GM23338 (cell line): Measurements from ENCODE around the gene HSPBAP1. TPM values are rescaled to one million over a fixed set of nuclear protein-coding genes. Genes with fewer than 3 reads are reported as not detected.

Experiments
- ATAC-seq: fragments of 200-7000 bp; cut with Tn5 transposase; 3 replicates; pipeline ENCODE4 v1.9.1; 2020
- DNase-seq: peaks from one replicate; pipeline ENCODE4 v3.0.0-alpha.2; 2015; ENCODE audit warnings: low spot score
- H2AFZ ChIP-seq: fragments of 200-600 bp; sonication (generic); 2 replicates; pipeline ENCODE4 v1.8.0; 2016; ENCODE audit warnings: antibody characterized with exemption, mild to moderate bottlenecking, moderate library complexity
- H3F3A ChIP-seq: fragments of 200-600 bp; sonication (generic); replicated peaks from 2 replicates; pipeline ENCODE4 v1.8.0; 2017; ENCODE audit warnings: antibody characterized with exemption, mixed run types, low read depth
- H3K27ac ChIP-seq: fragments of 200-600 bp; sonication (generic); 2 replicates; pipeline ENCODE4 v1.6.1; 2016; ENCODE audit warnings: low read depth
- H3K27me3 ChIP-seq: fragments of 200-600 bp; sonication (generic); 2 replicates; pipeline ENCODE4 v1.8.0; 2016; ENCODE audit warnings: mild to moderate bottlenecking, mixed run types, moderate library complexity; ENCODE audit not compliant: insufficient read depth
- H3K36me3 ChIP-seq: fragments of 200-600 bp; sonication (generic); 2 replicates; pipeline ENCODE4 v1.8.0; 2016; ENCODE audit warnings: mild to moderate bottlenecking; ENCODE audit not compliant: insufficient read depth
- H3K4me1 ChIP-seq: fragments of 200-600 bp; sonication (generic); 2 replicates; pipeline ENCODE4 v1.8.0; 2016; ENCODE audit warnings: mild to moderate bottlenecking, moderate library complexity; ENCODE audit not compliant: insufficient read depth
- H3K4me2 ChIP-seq: fragments of 200-600 bp; sonication (generic); 2 replicates; pipeline ENCODE4 v1.7.1; 2017; ENCODE audit warnings: mixed run types
- H3K4me3 ChIP-seq: fragments of 200-600 bp; sonication (generic); 2 replicates; pipeline ENCODE4 v1.6.1; 2016; ENCODE audit warnings: mixed run types
- H3K79me2 ChIP-seq: fragments of 200-600 bp; sonication (generic); replicated peaks from 2 replicates; pipeline ENCODE4 v1.8.0; 2017; ENCODE audit warnings: mild to moderate bottlenecking; ENCODE audit not compliant: insufficient read depth
- H3K9me2 ChIP-seq: fragments of 200-600 bp; sonication (generic); 2 replicates; pipeline ENCODE4 v1.8.0; 2017; ENCODE audit not compliant: insufficient read depth
- H4K20me1 ChIP-seq: fragments of 200-600 bp; sonication (generic); replicated peaks from 2 replicates; pipeline ENCODE4 v1.8.0; 2017; ENCODE audit warnings: mild to moderate bottlenecking; ENCODE audit not compliant: insufficient read depth
- H3K27ac Mint-ChIP-seq: 2 replicates; pipeline ENCODE4 v1.8.0; 2020; ENCODE audit warnings: inconsistent platforms, mild to moderate bottlenecking, moderate library complexity, mixed read lengths
- H3K27me3 Mint-ChIP-seq: 3 replicates; pipeline ENCODE4 v1.8.0; 2022; ENCODE audit warnings: low read depth, mild to moderate bottlenecking, moderate library complexity, mixed read lengths, inconsistent platforms; ENCODE audit not compliant: insufficient read depth, poor library complexity
- H3K36me3 Mint-ChIP-seq: 3 replicates; pipeline ENCODE4 v1.8.0; 2021; ENCODE audit warnings: low read depth, mild to moderate bottlenecking, inconsistent platforms, moderate library complexity, mixed read lengths
- H3K4me1 Mint-ChIP-seq: 3 replicates; pipeline ENCODE4 v1.8.0; 2020; ENCODE audit warnings: mild to moderate bottlenecking, inconsistent platforms, mixed read lengths
- H3K4me3 Mint-ChIP-seq: 3 replicates; pipeline ENCODE4 v1.8.0; 2021; ENCODE audit warnings: moderate library complexity, mild to moderate bottlenecking, inconsistent platforms, mixed read lengths
- H3K9me3 Mint-ChIP-seq: 3 replicates; pipeline ENCODE4 v1.8.0; 2020; ENCODE audit warnings: moderate library complexity, mild to moderate bottlenecking, inconsistent platforms, mixed read lengths
- CREB1 ChIP-seq: fragments of 250-450 bp; sonication (Bioruptor Pico); IDR thresholded peaks from 2 replicates; pipeline ENCODE4 v1.5.0; 2020; ENCODE audit warnings: low read depth, mild to moderate bottlenecking, moderate library complexity
- EZH2 ChIP-seq: fragments of 200-600 bp; sonication (generic); IDR thresholded peaks from one replicate; pipeline ENCODE4 v1.8.0; 2017; ENCODE audit warnings: antibody characterized with exemption, mild to moderate bottlenecking, low read depth; ENCODE audit not compliant: unreplicated experiment
- NANOG ChIP-seq: IDR thresholded peaks from 2 replicates; pipeline ENCODE4 v1.6.1; 2016; ENCODE audit warnings: antibody characterized with exemption, borderline replicate concordance
- POLR2AphosphoS5 ChIP-seq: IDR thresholded peaks from 2 replicates; pipeline ENCODE4 v1.6.1; 2016; ENCODE audit warnings: antibody characterized with exemption, low read depth
- STAT1 ChIP-seq: IDR thresholded peaks from one replicate; pipeline ENCODE4 v1.6.1; 2016; ENCODE audit warnings: antibody characterized with exemption; ENCODE audit not compliant: unreplicated experiment
- ZNF114 ChIP-seq: fragments of 250-450 bp; sonication (Bioruptor Pico); IDR thresholded peaks from 2 replicates; pipeline ENCODE4 v1.5.0; 2020; ENCODE audit warnings: mild to moderate bottlenecking, moderate library complexity
- ZNF331 ChIP-seq: fragments of 250-450 bp; sonication (Bioruptor Pico); IDR thresholded peaks from 2 replicates; pipeline ENCODE4 v1.5.0; 2020; ENCODE audit warnings: low read depth, mild to moderate bottlenecking, moderate library complexity
- polyA plus RNA-seq: library from polyadenylated mRNA; unstranded; fragments of >200 nt; fragmentation: Nextera tagmentation; extraction: Ambion mirVana; gene quantifications from 2 replicates; pipeline ENCODE4 v1.2.1, GENCODE V29; 2016
- total RNA-seq: library from RNA; depleted of rRNA; stranded (reverse); fragments of >200 nt; shearing (Covaris generic); gene quantifications from 2 replicates; pipeline ENCODE4 v1.2.3, GENCODE V29; 2014
- TF ChIP-seq, protein P1 (sequence below), 2 experiments: fragments of 200-600 bp in 1 of 2; sonication (generic) in 1 of 2; conservative IDR thresholded peaks; 2 replicates each; pipeline versions ENCODE4 v1.5.1 to v1.6.1; 2016 to 2017; ENCODE audit warnings: antibody characterized with exemption in 2 of 2, low read depth in 2 of 2, mild to moderate bottlenecking in 2 of 2, moderate library complexity in 1 of 2
- TF ChIP-seq, protein P2 (sequence below): fragments of 250-450 bp; sonication (Bioruptor Pico); IDR thresholded peaks from 2 replicates; pipeline ENCODE4 v1.5.0; 2020; ENCODE audit warnings: mild to moderate bottlenecking, moderate library complexity

Gene HSPBAP1
- total and polyA plus RNA-seq, 2 experiments from 2014 or later, result 8.0 to 11.7 TPM

DNA sequence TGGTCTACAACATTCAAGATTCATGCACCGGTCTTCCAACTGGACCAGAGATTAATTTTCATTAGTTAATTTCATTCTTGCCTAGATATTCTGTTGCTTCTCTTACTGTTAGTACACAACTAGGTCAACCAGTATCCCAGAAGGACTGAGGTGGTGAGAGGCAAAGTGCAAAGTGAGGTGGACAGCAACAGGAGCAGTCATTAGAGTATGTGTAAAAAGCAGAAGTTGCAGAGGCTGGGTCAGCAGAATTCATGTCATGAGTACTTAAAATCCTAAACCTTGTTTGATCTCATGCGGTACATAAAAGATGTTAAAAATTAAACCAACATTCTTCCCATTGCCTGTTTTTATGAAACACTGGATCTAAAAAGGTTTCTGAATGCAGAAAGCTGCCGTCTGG, 66.3 kb downstream of the HSPBAP1 start:
- H3K9me3 Mint-ChIP-seq, result peaks cover 36% of the 10 kb centered on the region
- H3F3A ChIP-seq, result no peaks in the 10 kb centered on the region
- H4K20me1 ChIP-seq, result no peaks in the 10 kb centered on the region
- H3K4me2 ChIP-seq, result no peak overlapping the region
- ATAC-seq (no peak), DNase-seq (no peak)
- H3K4me3 ChIP-seq, result no peak overlapping the region
- H3K27ac ChIP-seq, result no peak overlapping the region
- TF ChIP-seq STAT1 (no peak), NANOG (no peak), EZH2 (no peak), ZNF331 (no peak), CREB1 (CRISPR knock-in tag) (no peak), ZNF114 (CRISPR knock-in tag) (no peak), POLR2AphosphoS5 (no peak)
- TF ChIP-seq, protein P1, sequence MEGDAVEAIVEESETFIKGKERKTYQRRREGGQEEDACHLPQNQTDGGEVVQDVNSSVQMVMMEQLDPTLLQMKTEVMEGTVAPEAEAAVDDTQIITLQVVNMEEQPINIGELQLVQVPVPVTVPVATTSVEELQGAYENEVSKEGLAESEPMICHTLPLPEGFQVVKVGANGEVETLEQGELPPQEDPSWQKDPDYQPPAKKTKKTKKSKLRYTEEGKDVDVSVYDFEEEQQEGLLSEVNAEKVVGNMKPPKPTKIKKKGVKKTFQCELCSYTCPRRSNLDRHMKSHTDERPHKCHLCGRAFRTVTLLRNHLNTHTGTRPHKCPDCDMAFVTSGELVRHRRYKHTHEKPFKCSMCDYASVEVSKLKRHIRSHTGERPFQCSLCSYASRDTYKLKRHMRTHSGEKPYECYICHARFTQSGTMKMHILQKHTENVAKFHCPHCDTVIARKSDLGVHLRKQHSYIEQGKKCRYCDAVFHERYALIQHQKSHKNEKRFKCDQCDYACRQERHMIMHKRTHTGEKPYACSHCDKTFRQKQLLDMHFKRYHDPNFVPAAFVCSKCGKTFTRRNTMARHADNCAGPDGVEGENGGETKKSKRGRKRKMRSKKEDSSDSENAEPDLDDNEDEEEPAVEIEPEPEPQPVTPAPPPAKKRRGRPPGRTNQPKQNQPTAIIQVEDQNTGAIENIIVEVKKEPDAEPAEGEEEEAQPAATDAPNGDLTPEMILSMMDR (conservative IDR thresholded peaks at IDR 0.05; ENCODE audit: low read depth in 2 of 2), result no peak
- TF ChIP-seq, protein P2, sequence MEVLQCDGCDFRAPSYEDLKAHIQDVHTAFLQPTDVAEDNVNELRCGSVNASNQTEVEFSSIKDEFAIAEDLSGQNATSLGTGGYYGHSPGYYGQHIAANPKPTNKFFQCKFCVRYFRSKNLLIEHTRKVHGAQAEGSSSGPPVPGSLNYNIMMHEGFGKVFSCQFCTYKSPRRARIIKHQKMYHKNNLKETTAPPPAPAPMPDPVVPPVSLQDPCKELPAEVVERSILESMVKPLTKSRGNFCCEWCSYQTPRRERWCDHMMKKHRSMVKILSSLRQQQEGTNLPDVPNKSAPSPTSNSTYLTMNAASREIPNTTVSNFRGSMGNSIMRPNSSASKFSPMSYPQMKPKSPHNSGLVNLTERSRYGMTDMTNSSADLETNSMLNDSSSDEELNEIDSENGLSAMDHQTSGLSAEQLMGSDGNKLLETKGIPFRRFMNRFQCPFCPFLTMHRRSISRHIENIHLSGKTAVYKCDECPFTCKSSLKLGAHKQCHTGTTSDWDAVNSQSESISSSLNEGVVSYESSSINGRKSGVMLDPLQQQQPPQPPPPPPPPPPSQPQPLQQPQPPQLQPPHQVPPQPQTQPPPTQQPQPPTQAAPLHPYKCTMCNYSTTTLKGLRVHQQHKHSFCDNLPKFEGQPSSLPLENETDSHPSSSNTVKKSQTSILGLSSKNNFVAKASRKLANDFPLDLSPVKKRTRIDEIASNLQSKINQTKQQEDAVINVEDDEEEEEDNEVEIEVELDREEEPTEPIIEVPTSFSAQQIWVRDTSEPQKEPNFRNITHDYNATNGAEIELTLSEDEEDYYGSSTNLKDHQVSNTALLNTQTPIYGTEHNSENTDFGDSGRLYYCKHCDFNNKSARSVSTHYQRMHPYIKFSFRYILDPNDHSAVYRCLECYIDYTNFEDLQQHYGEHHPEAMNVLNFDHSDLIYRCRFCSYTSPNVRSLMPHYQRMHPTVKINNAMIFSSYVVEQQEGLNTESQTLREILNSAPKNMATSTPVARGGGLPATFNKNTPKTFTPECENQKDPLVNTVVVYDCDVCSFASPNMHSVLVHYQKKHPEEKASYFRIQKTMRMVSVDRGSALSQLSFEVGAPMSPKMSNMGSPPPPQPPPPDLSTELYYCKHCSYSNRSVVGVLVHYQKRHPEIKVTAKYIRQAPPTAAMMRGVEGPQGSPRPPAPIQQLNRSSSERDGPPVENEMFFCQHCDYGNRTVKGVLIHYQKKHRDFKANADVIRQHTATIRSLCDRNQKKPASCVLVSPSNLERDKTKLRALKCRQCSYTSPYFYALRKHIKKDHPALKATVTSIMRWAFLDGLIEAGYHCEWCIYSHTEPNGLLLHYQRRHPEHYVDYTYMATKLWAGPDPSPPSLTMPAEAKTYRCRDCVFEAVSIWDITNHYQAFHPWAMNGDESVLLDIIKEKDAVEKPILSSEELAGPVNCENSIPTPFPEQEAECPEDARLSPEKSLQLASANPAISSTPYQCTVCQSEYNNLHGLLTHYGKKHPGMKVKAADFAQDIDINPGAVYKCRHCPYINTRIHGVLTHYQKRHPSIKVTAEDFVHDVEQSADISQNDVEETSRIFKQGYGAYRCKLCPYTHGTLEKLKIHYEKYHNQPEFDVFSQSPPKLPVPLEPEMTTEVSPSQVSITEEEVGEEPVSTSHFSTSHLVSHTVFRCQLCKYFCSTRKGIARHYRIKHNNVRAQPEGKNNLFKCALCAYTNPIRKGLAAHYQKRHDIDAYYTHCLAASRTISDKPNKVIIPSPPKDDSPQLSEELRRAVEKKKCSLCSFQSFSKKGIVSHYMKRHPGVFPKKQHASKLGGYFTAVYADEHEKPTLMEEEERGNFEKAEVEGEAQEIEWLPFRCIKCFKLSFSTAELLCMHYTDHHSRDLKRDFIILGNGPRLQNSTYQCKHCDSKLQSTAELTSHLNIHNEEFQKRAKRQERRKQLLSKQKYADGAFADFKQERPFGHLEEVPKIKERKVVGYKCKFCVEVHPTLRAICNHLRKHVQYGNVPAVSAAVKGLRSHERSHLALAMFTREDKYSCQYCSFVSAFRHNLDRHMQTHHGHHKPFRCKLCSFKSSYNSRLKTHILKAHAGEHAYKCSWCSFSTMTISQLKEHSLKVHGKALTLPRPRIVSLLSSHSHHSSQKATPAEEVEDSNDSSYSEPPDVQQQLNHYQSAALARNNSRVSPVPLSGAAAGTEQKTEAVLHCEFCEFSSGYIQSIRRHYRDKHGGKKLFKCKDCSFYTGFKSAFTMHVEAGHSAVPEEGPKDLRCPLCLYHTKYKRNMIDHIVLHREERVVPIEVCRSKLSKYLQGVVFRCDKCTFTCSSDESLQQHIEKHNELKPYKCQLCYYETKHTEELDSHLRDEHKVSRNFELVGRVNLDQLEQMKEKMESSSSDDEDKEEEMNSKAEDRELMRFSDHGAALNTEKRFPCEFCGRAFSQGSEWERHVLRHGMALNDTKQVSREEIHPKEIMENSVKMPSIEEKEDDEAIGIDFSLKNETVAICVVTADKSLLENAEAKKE, result no peak
- H3K9me2 ChIP-seq, result no peaks in the 10 kb centered on the region
- H2AFZ ChIP-seq, result no peak overlapping the region
- no peak overlapping the region for H3K27ac Mint-ChIP-seq
- no peaks in the 10 kb centered on the region for H3K27me3 ChIP-seq
- H3K27me3 Mint-ChIP-seq, result peaks cover 9% of the 10 kb centered on the region
- H3K4me1 Mint-ChIP-seq, result peaks cover 6% of the 10 kb centered on the region; the same call in 2 of the 3 replicates
- no peaks in the 10 kb centered on the region for H3K79me2 ChIP-seq
- H3K4me3 Mint-ChIP-seq, result no peak overlapping the region
- H3K36me3 ChIP-seq, result no peaks in the 10 kb centered on the region
- no peaks in the 10 kb centered on the region for H3K4me1 ChIP-seq
- peaks cover 42% of the 10 kb centered on the region for H3K36me3 Mint-ChIP-seq
